ENCODE data around the gene LRRC8D. TPM values are rescaled to one million over a fixed set of nuclear protein-coding genes. Genes with fewer than 3 reads are reported as not detected.

Gene LRRC8D
- total RNA-seq, 1 experiment from 2014 or later, result 37.2 TPM

GRCh38 chr1:89873288-89873687 is 52.5 kb downstream of the LRRC8D start:
- no peaks in the 10 kb centered on the region for H3K9me3 Mint-ChIP-seq
- no peak overlapping the region for H4K5ac ChIP-seq (ENCODE audit: insufficient read length, low read depth, low read length)
- H3K23me2 ChIP-seq (ENCODE audit: insufficient read length, low read depth, low read length, poor library complexity, severe bottlenecking), result no peaks in the 10 kb centered on the region
- H2BK5ac ChIP-seq (ENCODE audit: insufficient read length, low read length), result no peak overlapping the region
- H2BK20ac ChIP-seq (ENCODE audit: low read depth, low read length, poor library complexity, severe bottlenecking), result no peak overlapping the region
- no peak overlapping the region for H3K14ac ChIP-seq (ENCODE audit: insufficient read depth, low read length)
- no peak overlapping the region for H2BK120ac ChIP-seq (ENCODE audit: low read depth, low read length, poor library complexity, severe bottlenecking)
- no peaks in the 10 kb centered on the region for H4K20me1 ChIP-seq (ENCODE audit: control insufficient read depth, insufficient read depth, insufficient read length)
- no peak for DNase-seq
- H4K91ac ChIP-seq (ENCODE audit: insufficient read length, low read depth, low read length), result no peak overlapping the region
- peaks cover 0 to 4% of the 10 kb centered on the region in 2 experiments; a peak in 3 of 4 replicates for H3K4me1 Mint-ChIP-seq
- H3K79me1 ChIP-seq (ENCODE audit: insufficient read depth, low read depth, low read length, poor library complexity, severe bottlenecking), result no peaks in the 10 kb centered on the region
- H2AK5ac ChIP-seq (ENCODE audit: insufficient read length, low read length), result no peak overlapping the region
- no peaks in the 10 kb centered on the region for H3K27me3 Mint-ChIP-seq (ENCODE audit: low read depth)
- no peaks in the 10 kb centered on the region; the same call in 1 of the 2 replicates for H3K79me2 ChIP-seq (ENCODE audit: insufficient read depth, low read length)
- no peak overlapping the region for H2BK12ac ChIP-seq (ENCODE audit: insufficient read length, low read depth, low read length)
- no peak overlapping the region for H3K56ac ChIP-seq (ENCODE audit: insufficient read length, low read depth, low read length)
- H3K18ac ChIP-seq (ENCODE audit: insufficient read length, low read depth, low read length), result no peak overlapping the region
- no peak overlapping the region for H3K9ac ChIP-seq (ENCODE audit: extremely low read depth, insufficient read length, low read length)
- H3K27ac Mint-ChIP-seq, result no peak overlapping the region
- peaks cover 15 to 19% (median 15%) of the 10 kb centered on the region in 3 experiments; a peak in 6 of 7 replicates for H3K36me3 Mint-ChIP-seq (ENCODE audit: insufficient read depth in 1 of 3, low read depth in 3 of 3)
- no peak overlapping the region for H3K4me2 ChIP-seq (ENCODE audit: insufficient read depth, insufficient read length, low read length)
- TF ChIP-seq, protein P1, sequence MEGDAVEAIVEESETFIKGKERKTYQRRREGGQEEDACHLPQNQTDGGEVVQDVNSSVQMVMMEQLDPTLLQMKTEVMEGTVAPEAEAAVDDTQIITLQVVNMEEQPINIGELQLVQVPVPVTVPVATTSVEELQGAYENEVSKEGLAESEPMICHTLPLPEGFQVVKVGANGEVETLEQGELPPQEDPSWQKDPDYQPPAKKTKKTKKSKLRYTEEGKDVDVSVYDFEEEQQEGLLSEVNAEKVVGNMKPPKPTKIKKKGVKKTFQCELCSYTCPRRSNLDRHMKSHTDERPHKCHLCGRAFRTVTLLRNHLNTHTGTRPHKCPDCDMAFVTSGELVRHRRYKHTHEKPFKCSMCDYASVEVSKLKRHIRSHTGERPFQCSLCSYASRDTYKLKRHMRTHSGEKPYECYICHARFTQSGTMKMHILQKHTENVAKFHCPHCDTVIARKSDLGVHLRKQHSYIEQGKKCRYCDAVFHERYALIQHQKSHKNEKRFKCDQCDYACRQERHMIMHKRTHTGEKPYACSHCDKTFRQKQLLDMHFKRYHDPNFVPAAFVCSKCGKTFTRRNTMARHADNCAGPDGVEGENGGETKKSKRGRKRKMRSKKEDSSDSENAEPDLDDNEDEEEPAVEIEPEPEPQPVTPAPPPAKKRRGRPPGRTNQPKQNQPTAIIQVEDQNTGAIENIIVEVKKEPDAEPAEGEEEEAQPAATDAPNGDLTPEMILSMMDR (conservative IDR thresholded peaks at IDR 0.05), result no peak
- no peaks in the 10 kb centered on the region for H3K9me3 ChIP-seq (ENCODE audit: control insufficient read depth, low read depth, low read length)
- H3T11ph ChIP-seq (ENCODE audit: low read length), result no peak overlapping the region
- no peak overlapping the region for H2AFZ ChIP-seq (ENCODE audit: low read length)
- no peak overlapping the region for H3K4ac ChIP-seq (ENCODE audit: low read depth, low read length)
- no peaks in the 10 kb centered on the region for H3K27me3 ChIP-seq (ENCODE audit: insufficient read depth, low read length)
- no peak overlapping the region for H2BK15ac ChIP-seq (ENCODE audit: low read depth, low read length)
- no peak overlapping the region for H3K27ac ChIP-seq (ENCODE audit: insufficient read length, low read depth, low read length)
- no peak overlapping the region for H3K4me3 Mint-ChIP-seq
- no peak overlapping the region for H3K23ac ChIP-seq (ENCODE audit: insufficient read length, low read depth, low read length)
- H3K4me1 ChIP-seq (ENCODE audit: insufficient read depth, low read length), result no peaks in the 10 kb centered on the region
- no peak overlapping the region for H4K8ac ChIP-seq (replicated peaks; ENCODE audit: insufficient read length, low read depth, low read length)

All from H9 (cell line).